Dedifferentiated amniotic fluid mesenchymal stem cell (primary cell): ENCODE data around the gene AFDN.

Source experiments
- DNase-seq: peaks from one replicate; pipeline ENCODE4 v3.0.0-alpha.2; 2016; ENCODE audit errors: extremely low spot score

The AFDN gene

DNA sequence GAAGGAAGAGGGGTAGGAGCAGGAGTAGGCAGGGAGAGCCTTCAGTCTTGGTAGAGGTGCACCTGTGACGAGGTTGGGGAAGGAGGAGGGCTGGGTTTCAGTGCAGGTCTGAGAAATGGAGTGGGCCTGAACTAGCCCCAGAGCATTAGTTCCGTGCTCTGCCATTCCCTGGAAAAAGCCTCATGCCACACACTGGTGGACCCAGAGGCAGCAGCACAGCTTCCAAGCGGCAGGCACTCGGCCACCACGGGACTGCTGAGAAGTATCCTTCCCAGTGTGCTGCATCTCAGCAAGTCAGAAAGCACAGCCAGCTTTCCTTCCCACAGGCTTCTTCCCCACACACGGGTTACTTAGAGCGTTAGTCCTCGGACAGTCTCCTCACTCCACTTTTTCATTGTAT is 93.5 kb downstream of the AFDN start:
- DNase-seq: no peak

DNA sequence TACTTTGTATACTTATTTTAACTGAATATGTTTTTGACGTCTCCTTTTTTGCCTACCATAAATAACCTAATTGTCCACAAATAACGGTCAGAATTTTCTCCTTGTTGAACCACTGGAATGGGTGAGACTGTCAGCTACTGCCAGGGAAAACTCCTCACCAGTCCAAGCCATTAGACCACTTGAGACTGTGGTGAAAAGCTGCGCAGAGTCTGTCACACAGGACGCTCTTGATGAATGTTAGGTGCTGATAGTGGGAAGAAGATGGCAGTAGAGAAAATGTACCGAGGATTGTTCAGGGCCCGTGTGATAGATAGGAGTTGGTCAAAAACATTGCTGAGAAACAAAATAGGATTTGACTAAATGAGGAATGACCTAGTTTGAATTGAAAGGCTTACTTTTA is 95.1 kb downstream of the AFDN start:
- no peak for DNase-seq

DNA sequence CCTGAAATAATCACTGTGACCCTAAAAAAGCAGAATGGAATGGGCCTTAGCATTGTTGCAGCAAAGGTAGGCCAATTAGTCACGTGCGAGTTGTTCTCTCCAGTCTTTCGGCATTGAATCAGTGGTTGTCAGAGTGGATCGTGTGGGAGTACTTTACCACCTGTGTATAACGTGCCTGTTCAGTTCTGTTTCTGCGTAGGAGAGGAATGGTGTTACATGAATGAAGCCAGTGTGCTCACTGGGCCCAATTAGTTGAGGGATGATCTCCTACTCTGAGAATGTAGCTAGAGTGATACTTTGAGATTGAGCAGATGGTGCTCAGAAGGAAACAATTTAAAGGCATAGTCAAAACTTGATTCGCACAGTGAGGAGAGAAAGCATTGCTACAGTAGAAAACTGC is 98.3 kb downstream of the AFDN start:
- DNase-seq: no peak

- no peak for DNase-seq
Observed at GRCh38 chr6:167927246-167927645, 100.5 kb downstream of the AFDN start.

- DNase-seq: no peak
Observed at GRCh38 chr6:167928111-167928510, 101.4 kb downstream of the AFDN start.

GRCh38 chr6:167930295-167930694 is 103.6 kb downstream of the AFDN start:
- no peak for DNase-seq

DNA sequence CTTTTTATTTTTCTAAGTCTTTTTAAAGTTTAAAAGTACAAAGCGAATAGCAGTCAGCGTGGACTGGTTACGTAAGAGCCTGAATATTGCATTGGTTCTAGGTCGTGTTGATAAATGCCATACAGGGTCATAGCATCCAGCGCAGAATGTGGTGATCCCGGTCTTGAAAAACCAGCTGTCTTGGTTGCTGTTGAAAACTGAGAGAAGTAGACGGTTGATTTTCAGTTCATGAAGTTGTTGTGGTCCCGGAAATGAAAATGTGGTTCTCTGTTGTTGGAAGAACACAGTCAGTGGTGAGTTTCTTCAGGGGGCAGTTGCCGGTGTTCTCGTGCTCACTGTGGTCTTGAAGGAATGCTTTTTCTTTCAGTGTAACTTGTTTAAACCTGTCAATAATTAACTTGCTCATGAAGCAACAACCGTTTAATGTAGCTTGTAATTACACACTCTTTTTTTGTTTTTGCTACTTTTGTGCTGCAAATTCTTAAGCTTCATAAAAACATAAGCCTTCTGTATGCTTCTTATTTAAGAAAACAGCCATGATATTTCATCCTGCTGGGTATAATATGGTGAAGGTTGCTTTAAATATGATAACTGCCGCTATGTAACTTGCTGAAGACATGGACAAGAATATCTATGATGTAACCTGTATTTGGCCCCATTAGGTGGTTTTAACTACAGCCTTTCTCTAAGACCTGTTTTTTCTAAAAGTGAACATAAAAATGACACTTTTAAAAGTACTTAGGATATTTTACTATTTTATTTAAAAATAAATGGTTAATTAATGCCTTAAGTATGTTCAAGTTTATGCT is 106.0 kb downstream of the AFDN start:
- DNase-seq: no peak

GRCh38 chr6:167933290-167933689 is 106.6 kb downstream of the AFDN start:
- DNase-seq: no peak

GRCh38 chr6:167933847-167934246 is 107.1 kb downstream of the AFDN start:
- DNase-seq: no peak

GRCh38 chr6:167934426-167934864 is 107.7 kb downstream of the AFDN start:
- DNase-seq: no peak

DNA sequence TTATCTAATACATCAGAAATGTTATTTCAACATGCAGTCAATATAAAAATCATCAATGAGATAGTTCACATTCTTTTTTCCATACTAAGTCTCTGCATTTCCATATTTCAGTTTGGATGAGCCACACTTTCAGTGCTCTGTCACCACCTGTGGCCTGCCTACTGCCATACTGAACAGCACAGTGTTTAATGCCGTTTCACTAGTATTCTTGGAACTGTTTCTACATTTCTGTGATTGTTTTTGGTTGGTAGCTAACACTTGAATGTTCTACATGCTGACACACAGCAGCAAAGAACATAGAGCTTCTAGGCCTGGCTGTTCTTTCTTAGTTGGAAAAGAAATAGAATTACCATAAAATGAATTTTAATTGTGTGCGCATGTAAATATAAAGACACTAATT is 109.3 kb downstream of the AFDN start:
- no peak for DNase-seq

DNA sequence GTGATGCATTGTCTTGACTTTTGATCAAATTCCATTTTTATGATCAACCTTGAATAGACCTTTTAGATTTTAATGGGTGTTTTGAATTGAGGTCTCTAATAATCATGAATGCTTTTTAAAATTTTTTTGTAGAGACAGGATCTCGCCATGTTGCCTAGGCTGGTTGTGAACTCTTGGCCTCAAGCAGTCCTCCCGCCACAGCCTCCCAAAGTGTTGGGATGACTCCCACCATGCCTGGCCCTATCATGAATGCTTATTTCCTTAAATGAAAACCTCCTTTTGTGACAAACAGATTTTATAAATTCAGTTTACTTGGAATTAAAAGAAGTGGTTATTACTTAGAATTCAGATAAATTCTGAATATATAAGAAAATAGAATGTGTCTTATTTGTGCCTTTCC is 110.6 kb downstream of the AFDN start:
- no peak for DNase-seq

- no peak for DNase-seq
Observed at GRCh38 chr6:167937948-167938911, 111.5 kb downstream of the AFDN start.

DNA sequence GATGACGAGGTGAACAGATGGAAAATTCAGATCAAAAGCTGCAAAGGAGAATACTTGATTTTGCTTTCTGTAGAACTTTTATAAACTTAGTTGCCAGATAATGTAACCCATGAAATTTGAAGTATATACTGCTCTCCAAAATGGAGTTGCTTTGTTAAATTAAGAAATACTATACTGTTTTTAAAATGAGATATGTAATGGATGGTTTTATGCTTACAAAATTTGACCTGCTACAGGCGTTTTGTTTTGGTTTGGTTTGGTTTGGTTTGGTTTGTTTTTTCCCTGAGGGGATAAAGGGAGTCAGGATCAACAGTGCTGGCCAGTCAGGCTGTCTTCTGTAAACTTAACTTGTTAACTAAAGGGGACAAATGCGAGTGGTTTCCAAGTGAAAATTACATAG is 115.1 kb downstream of the AFDN start:
- no peak for DNase-seq

GRCh38 chr6:167944130-167944529 is 117.4 kb downstream of the AFDN start:
- no peak for DNase-seq

- DNase-seq: no peak
Observed at GRCh38 chr6:167946007-167946406, 119.3 kb downstream of the AFDN start.

DNA sequence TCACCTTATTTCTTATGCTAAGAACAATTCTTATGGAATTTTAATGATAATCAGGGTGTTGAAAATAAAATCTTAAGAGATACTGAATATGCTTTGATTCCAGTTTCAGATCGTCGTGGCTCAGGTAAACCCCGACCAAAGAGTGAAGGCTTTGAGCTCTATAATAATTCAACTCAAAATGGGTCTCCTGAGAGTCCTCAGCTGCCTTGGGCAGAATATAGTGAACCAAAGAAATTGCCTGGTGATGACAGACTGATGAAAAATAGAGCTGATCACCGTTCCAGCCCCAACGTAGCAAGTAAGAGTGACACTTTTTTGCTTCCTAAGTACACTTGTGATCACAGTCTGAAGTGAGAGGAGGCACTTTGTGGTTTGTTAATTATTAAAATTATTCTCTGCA is 119.9 kb downstream of the AFDN start:
- DNase-seq: no peak

DNA sequence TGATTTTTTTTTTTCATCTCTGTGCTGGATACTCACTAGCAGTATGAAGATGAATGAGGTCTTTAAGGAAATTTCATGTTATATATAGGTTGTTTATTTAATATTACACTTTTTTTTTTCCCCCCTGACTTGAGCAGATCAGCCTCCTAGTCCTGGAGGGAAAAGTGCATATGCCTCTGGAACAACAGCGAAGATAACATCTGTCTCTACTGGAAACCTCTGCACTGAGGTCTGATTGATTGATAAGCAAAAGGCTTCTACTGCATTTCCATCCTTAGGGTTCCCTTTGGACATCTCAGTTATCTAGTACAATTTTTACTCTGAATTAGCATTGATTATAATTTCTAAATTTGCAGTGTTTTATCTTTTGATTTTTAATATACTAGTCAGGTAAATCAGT is 121.0 kb downstream of the AFDN start:
- DNase-seq: no peak

DNA sequence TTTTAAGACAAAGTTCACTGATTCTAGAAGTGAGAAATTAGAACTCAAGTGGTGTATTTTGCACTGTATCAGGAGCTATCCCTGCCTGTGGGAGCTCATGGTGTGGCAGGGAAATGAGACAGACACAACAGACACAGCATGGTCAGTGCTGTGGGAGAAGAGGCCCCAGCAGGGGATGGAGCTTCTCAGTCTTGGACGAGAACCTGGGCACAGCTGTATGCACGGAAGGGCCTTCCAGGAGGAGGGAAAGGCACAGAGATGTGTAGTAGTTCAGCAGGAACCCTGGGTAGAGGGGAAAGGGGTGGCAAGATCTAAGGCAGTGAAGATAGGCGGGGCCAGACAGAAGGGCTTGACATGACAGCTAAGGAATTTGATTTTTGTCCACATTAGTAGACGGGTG is 122.0 kb downstream of the AFDN start:
- DNase-seq: no peak

DNA sequence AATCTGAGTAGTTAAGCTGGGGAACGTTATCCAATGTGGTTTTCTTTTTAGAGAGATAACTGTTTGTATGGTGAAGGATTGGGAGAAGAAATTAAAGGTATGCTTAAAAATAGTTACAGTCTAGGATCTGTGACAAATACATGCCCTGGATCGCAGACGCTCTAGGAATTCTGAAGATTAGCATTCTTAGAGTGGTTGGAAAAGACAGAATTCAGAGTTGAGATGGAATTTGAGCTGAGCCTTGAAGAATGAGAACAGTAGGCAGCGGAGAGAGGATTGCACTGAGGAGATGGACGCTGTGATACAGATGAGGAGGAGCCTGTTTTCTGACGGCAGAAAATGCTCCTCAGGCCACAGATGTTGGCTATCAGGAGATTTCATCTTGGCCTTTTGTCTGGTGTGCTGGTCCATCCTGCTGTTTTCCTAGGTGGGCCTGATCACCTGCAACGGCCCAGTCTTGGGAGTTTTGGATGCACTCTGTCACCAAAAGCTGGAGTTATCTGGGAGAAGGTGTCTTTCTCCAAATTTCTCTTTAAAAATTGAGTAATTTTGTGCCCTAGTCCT is 122.5 kb downstream of the AFDN start:
- no peak for DNase-seq

DNA sequence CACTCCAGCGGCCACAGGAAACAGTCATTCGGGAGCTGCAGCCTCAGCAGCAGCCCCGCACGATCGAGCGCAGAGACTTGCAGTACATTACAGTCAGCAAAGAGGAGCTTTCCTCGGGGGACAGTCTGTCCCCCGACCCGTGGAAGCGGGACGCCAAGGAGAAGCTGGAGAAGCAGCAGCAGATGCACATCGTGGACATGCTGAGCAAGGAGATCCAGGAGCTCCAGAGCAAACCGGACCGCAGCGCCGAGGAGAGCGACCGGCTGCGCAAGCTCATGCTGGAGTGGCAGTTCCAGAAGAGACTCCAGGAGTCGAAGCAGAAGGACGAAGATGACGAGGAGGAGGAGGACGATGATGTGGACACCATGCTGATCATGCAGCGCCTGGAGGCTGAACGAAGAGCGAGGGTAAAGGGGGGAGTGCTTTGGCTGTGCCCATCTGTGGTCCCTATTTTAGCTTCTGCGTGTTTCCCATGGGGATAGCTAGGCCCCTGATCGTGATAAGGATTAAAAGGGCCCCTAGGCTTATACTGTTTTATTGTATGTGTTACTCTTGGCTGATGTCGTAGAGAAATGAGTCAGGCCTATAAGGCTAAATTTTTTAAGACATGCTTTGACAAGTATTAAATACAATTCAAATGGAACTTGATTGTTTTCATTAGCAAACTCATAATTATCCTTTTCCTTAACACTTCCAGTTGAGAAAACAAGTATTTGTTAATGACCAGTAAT is 125.2 kb downstream of the AFDN start:
- no peak for DNase-seq

DNA sequence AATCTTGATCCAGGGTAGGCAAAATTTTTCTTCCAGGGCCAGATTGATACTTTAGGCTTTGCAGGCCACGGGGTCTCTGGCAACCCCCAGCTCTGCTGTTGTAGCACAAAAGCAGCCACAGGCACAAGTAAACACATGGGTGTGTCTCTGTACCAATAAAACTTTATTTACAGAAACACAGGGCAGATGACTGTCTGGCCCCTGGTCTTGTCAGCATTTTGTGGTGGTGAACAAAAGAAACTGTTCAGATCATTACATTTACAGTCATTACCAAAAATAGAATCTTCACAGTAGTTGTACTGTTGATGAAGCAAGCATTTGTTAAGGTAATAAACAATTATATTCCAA is 125.8 kb downstream of the AFDN start:
- DNase-seq: no peak
